ENCODE measurements around the gene DAPK3.
"Not testable (repeated sequence)": the region's sequence is repeated elsewhere in the genome, so short reads cannot be mapped to it uniquely, and the experiment has no call there.

DAPK3 gene

GRCh38 chr19:4005436-4005835, 34.5 kb upstream of the DAPK3 start:
- not testable (repeated sequence) for DNase-seq (ENCODE audit: low spot score)

DNA sequence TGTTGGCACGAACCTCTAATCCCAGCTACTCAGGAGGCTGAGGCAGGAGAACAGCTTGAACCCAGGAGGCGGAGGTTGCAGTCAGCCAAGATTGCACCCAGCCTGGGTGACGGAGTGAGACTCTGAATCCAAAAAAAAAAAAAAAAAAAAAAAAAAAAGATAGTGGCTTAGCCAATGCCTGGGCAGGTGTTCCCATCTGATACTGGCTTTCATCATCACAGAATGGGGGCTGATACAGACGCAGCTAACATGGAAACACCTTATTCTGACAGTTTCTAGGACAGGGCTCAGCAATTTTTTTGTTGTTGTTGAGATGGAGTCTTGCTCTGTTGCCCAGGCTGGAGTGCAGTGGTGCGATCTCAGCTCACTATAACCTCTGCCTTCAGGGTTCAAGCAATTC, 29.9 kb upstream of the DAPK3 start:
- not testable (repeated sequence) for DNase-seq (ENCODE audit: low spot score)

DNA sequence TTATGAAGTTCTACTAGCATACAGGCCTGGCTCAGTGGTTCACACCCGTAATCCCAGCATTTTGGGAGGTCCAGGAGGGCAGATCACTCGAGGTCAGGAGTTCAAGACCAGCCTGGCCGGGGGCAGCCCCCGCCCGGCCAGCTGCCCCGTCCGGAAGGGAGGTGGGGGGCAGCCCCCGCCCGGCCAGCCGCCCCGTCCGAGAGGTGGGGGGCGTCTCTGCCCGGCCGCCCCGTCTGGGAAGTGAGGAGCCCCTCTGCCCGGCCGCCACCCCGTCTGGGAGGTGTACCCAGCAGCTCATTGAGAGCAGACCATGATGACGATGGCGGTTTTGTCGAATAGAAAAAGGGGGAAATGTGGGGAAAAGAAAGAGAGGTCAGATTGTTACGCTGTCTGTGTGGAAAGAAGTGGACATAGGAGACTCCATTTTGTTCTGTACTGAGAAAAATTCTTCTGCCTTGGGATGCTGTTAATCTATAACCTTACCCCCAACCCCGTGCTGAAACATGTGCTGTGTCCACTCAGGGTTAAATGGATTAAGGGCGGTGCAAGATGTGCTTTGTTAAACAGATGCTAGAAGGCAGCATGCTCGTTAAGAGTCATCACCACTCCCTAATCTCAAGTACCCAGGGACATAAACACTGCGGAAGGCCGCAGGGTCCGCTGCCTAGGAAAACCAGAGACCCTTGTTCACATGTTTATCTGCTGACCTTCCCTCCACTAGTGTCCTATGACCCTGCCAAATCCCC, 27.9 kb upstream of the DAPK3 start:
- DNase-seq (ENCODE audit: low spot score), result not testable (repeated sequence)

GRCh38 chr19:3995607-3996006, 24.7 kb upstream of the DAPK3 start:
- DNase-seq (ENCODE audit: low spot score), result no peak

DNA sequence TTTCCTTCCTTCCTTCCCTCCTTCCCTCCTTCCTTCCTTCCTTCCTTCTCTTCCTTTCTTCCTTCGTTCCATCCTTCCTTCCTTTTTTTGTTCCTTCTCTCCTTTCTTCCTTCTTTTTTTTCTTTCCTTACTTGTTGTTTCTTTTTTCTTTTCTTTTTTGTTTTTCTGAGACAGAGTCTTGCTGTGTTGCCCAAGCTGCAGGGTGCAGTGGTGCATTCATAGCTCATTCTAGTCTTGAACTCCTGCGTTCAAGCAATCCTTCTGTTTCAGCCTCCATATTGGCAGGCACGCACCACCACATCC, 19.9 kb upstream of the DAPK3 start:
- DNase-seq (ENCODE audit: low spot score), result no peak

DNA sequence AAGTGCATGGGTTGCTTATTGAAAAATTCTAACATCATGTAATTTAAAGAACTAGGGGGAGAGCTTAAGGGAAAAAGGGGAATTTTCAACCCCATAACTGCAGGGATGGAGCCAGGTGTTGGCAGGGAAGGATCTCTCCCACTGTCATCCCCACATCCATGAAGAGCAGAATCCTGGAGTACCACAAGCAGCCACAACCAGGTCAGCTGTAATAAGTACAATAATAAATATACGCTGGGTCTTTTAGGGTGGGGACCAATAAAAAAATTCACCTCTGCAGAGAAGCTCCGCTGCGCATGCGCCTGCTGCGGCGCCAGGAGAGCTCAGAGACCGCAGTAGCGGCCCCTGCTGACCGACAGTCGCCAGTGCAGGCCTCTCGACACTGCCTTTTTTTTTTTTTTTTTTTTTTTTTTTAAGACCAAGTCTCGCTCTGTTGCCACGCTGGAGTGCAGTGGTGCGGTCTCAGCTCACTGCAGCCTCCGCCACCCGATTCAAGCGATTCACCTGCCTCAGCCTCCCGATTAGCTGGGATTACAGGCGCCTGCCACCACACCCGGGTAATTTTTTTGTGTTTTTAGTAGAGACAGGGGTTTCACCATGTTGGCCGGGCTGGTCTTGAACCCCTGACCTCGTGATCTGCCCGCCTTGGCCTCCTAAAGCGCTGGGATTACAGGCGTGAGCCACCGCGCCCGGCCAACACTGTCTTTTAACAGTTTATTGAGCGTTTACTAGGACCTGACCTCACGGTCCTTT, 16.9 kb upstream of the DAPK3 start:
- DNase-seq (ENCODE audit: low spot score), result peak; percentile 90

GRCh38 chr19:3986260-3987041, 15.6 kb upstream of the DAPK3 start:
- DNase-seq (ENCODE audit: low spot score), result peak; percentile 73

DNA sequence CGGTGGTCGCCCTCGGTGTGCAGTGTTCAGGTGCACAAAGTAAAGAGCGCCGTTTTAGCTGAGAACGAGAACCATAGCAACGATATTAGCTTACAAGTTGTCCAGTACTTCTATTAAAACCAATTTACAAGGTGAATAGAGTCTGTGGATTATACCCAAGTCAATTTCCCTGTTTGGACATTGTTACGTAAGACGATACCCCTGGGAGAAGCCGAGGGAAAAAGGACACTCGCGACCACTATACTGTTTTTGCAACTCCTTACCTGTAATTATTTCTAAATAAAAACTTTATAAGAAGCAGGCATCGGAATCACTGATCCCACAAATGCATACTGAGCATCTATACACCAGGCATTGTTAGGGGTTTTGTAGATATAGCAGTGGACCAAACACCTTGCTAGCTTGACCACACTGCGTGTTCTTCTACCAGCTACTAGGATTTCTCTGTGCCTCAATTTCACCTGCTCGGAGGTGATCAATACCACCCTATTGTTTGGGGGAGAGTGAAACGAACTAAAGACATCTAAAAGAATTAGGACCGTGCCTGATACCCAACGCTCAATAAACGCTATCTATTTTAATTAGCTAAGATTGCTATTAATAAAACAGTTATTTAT, 14.9 kb upstream of the DAPK3 start:
- no peak for DNase-seq (ENCODE audit: low spot score)

GRCh38 chr19:3984908-3985642, 14.2 kb upstream of the DAPK3 start, which contains the start of gene EEF2:
Gene EEF2 (minus strand): TSS chr19:3985463. CDS start chr19:3985380, 83 bp downstream.
- DNase-seq (ENCODE audit: low spot score), result peak; percentile 98

DNA sequence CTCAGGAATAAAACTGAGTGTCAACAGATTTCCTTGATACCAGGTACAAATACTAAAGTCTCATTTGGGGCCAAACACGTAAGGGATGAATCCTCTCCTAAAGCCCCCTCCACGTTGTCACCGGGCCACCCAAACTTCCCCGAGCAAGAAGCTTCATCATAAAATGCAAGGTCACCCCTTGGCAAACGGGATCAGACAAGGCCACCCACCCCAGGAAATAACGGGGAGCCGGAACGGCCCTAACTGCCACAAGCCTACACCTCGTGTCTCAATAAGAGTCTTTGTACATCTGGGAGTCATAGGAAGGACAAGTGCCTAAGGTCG, 13.6 kb upstream of the DAPK3 start:
- peak; percentile 16 for DNase-seq (ENCODE audit: low spot score)

DNA sequence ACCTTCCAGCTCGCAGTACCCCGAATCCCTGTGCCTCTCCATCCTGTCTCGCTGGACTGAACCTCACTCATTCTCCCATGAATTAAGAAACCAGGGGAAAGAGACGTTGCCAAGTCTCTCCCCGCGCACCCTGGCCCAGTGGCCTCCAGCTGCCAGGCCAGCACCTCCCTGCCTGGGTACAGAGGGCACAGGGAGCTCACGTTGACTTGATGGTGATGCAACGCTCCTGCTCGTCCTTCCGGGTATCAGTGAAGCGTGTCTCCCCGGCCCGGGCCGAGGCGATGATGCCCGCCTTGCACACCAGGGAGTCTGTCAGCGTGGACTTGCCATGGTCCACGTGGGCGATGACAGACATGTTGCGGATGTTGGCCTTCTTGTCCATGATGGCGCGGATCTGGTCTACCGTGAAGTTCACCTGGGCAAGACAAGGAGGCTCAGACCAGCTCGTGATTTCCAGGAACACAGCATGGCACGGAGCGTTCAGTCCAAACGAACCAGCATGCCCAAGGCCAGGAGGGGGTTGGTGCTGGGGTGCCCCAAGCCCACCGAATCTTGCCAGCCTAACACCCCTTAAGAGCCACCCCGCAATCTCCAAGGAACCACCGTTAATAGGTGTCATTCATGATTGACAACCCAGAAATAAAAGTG, 13.2 kb upstream of the DAPK3 start:
- peak; percentile 66 for DNase-seq (ENCODE audit: low spot score)

- DNase-seq (ENCODE audit: low spot score), result no peak
Measured at GRCh38 chr19:3983542-3983914, 12.6 kb upstream of the DAPK3 start.

DNA sequence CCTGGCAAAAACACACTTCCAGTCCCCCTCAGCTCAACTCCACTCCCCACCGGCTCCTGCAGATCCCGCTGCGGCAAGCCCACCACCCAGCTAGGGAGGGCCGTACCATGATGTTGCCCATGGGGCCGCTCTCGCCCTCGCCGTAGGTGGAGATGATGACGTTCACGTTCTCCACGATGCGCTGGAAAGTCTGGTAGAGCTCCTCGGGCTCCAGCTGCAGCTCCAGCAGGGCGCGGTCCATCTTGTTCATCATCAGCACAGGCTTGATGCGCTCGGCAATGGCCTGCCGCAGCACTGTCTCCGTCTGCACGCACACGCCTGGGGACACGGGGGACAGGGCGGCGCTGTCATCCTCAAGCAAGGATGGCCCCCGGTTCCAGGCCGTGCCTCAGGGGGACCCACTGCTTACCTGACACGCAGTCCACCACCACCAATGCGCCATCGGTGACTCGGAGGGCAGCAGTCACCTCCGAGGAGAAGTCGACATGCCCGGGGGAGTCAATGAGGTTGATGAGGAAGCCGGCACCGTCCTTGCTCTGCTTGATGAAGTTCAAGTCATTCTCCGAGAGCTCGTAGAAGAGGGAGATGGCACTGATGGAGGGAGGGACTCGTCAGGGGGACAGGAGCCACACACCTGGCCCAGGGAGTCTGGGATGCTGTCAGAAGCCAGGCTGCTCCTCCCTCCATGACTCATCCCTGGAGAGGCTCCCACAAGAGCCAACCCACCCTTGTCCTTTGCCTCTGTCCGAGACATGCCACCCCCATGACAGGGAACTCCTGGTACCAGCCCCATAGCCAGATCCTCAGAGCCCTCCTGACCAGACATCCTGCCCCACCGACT, 12.0 kb upstream of the DAPK3 start:
- DNase-seq (ENCODE audit: low spot score), result peak; percentile 64

DNA sequence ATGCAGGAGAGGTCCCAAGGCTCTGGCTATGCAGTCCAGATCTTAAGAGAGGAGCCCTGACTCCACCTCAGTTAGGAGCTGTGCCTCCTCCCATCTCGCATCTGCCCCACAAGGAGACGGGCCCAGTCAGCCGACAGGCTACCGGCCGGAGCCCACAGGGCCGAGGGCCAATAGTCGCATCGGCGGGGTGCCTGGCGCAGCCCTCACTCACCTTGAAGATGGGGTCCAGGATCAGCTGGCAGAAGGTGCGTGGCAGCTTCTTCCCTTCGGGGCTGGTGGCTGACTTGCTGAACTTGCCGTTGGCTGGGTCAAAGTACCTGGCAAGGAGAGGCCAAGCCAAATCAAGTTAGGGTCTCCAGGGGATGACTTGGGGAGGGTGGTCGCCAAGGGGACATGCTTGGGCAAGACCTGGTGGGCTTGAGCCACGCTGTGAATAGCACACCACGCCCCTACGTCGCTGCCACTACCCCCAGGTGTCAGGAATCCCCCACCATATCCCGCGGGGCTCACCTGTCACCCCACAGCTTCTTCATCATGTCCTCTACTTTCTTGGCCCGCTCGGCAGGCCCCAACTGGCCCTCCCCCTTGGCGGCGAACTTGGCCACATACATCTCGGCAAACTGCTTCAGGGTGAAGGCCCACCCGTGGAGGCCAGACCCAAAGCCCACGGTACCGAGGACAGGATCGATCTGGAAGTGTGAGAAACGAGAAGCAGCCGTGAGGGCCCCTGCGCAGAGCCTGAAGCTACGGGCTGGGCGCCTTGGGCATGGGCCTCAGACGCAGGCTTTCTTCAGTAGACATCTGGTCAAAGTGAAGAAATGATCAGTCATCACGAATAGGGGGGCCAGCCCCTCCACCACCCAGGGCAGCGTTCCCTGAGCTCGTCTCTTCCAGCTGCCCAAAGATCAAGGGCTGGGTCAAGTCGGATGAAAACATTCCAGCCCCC, 11.1 kb upstream of the DAPK3 start:
- peak; percentile 2 for DNase-seq (ENCODE audit: low spot score)

DNA sequence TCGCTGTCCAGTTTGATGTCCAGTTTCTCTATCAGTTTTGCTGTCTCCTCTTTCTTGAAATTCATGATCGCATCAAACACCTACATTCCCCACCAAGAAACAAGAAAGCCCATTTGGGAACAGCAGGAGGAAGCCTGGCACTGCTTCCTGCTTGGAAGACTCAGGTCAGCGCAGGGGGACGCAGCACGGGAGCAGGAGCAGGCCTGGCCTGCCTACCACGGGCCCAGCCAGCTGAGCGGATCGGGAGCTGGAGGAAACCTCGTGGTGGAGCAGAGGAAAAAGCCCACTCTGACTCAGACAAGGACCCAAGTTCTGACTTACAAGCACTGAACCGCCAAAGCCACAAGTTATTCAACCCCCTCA, 10.5 kb upstream of the DAPK3 start:
- DNase-seq (ENCODE audit: low spot score), result peak; percentile 2

GRCh38 chr19:3980353-3981251, 9.7 kb upstream of the DAPK3 start:
- DNase-seq (ENCODE audit: low spot score), result peak; percentile 1

- DNase-seq (ENCODE audit: low spot score), result no peak
Measured at GRCh38 chr19:3979674-3980352, 8.9 kb upstream of the DAPK3 start.

DNA sequence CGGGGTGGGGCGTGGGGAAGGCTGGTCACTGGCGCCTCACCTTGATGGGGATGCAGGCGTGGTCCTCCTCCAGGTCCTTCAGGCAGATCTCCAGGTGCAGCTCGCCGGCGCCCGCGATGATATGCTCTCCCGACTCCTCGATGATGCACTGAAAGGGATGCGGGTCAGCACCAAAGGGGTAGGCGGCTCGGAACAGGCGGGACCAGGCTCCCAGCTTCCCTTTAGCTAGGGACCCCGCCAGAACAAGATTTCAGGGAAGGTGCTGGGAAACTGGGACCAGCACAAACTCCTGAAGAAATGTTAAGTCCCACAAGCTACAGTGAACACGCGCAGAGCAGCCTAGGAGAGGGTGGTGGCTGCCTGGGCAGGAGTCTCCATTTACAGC, 8.4 kb upstream of the DAPK3 start:
- no peak for DNase-seq (ENCODE audit: low spot score)

Measured in GM03348 (cell line).